GM12892 (cell line): ENCODE data around the gene MET.
"Not testable (repeated sequence)": the region's sequence is repeated elsewhere in the genome, so short reads cannot be mapped to it uniquely, and the experiment has no call there.

ENCODE experiments used
- DNase-seq: peaks from one replicate; pipeline ENCODE4 v3.0.0; 2011; ENCODE audit not compliant: insufficient read length
- FAIRE-seq: peaks from 2 replicates; lab custom pipeline; 2011; peaks lifted over from hg19 to GRCh38; lab: Jason Lieb, UNC
- POLR2A ChIP-seq: IDR thresholded peaks from 2 replicates; pipeline ENCODE4 v1.6.1; 2011; ENCODE audit warnings: low read depth, low read length, control low read depth
- POLR2AphosphoS5 ChIP-seq: IDR thresholded peaks from 2 replicates; pipeline ENCODE4 v1.6.1; 2011; ENCODE audit warnings: low read depth, low read length, control low read depth
- TAF1 ChIP-seq: IDR thresholded peaks from 2 replicates; pipeline ENCODE4 v1.6.1; 2011; ENCODE audit warnings: low read depth, mild to moderate bottlenecking, control low read depth, low read length, borderline replicate concordance

Gene MET

DNA sequence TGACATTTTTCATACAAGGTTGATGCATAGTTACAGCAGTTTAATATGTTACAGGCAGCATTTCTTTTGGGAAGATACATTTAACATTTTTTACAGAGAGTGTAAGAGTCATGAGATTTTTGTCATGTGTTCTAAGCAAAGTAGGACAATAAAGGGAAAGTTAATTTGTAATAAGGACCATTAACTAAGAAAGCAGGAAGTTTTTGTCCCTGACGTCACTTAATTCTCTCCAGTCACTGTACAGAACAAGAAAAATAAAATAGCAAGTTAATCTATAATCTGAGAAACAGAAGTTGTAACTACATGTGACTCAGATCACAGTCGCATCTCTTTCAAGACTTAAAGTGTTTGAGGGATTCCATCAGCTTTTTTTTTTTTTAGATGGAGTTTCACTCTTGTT, 140.9 kb downstream of the MET start:
- TF ChIP-seq POLR2A: no peak
- TF ChIP-seq POLR2AphosphoS5: no peak
- no peak for TF ChIP-seq TAF1
- no peak for FAIRE-seq
- no peak for DNase-seq

GRCh38 chr7:116813371-116813770, 141.4 kb downstream of the MET start:
- DNase-seq, FAIRE-seq: not testable (repeated sequence)

DNA sequence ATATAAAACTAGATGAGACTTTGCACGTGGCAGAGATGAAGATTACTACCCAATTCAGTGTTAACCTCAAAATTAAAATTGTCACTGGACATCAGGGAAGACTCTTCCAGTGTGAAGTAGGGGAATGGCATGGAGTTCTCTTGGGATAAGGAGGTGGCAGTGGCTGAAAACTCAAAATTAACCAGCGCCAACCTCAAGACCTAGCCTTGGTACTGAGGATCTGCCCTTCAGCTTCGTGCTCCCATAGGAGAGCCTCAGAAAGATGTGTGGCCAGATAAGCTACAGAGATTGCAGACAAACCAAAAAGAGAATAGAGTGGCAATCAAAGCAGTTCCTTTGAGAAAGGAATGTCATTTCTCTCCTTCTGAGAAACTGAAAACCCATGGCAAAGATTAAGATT, 143.0 kb downstream of the MET start:
- TF ChIP-seq TAF1: no peak
- TF ChIP-seq POLR2A: no peak
- TF ChIP-seq POLR2AphosphoS5: no peak
- DNase-seq (no peak), FAIRE-seq (no peak)

- FAIRE-seq: no peak
- no peak for DNase-seq
- TF ChIP-seq TAF1 (no peak), POLR2A (no peak), POLR2AphosphoS5 (no peak)
Measured at GRCh38 chr7:116820149-116820548, 148.2 kb downstream of the MET start.

- not testable (repeated sequence) for DNase-seq, FAIRE-seq
Measured at GRCh38 chr7:116821647-116822046, 149.7 kb downstream of the MET start.

DNA sequence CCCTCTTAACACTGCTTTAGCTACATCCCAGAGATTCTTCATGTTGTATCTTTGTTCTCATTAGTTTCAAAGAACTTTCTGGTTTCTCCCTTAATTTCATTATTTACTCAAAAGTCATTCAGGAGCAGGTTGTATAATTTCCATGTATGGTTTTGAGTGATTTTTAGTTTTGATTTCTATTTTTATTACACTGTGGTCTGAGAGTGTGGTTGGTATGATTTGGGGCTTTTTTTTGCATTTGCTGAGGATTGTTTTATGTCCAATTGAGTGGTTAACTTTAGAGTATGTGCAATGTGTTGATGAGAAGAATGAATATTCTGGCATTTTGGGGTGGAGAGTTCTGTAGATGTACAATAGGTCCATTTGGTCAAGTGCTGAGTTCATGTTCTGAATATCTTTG, 152.5 kb downstream of the MET start:
- no peak for TF ChIP-seq POLR2AphosphoS5
- no peak for TF ChIP-seq POLR2A
- no peak for TF ChIP-seq TAF1
- DNase-seq (no peak), FAIRE-seq (no peak)

GRCh38 chr7:116828281-116828680, 156.3 kb downstream of the MET start:
- TF ChIP-seq TAF1 (no peak), POLR2AphosphoS5 (no peak), POLR2A (no peak)
- FAIRE-seq (no peak), DNase-seq (no peak)

DNA sequence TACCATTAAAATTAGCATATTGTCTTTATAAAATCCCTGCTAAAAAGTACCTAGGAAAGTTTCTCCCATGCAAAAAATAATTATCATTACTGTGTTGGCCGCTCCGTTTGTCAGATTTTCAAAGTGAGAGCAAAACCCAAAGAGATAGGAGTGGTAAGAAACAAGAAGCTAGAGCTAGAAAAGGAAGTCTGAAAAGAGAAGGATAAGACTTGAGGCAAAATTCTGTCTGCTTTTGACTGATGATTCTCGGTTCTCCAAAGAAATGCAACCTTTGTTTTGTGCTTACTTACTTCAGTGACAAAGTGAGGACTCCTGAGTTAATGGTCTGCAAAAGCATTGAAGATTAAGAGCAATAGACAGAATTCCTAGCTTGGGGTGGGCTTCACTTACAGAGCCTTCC, 157.0 kb downstream of the MET start:
- FAIRE-seq (no peak), DNase-seq (no peak)
- TF ChIP-seq POLR2A (no peak), TAF1 (no peak), POLR2AphosphoS5 (no peak)

DNA sequence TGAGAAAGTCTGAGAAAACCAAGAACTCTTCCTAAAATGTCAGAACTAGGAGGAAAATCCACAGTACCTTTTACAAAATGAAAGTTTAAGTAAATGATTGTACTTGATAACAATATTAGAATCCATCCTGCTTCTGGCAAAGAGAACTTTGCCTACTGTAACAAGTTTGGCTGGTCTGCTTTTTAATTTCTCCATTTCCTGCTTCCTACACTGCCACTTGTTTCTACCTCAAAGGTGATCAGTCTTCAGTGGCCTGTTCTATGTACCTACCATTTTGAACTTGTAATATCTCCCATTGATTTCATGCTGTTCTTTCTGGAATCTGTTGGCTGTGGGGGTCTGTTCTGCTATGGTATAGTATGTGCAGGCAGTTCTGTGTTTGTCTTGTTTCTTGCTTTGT, 157.5 kb downstream of the MET start:
- TF ChIP-seq POLR2A (no peak), POLR2AphosphoS5 (no peak), TAF1 (no peak)
- no peak for DNase-seq
- no peak for FAIRE-seq

- DNase-seq: no peak
- FAIRE-seq: no peak
- TF ChIP-seq POLR2AphosphoS5 (no peak), POLR2A (no peak), TAF1 (no peak)
Measured at GRCh38 chr7:116832692-116833091, 160.7 kb downstream of the MET start.

GRCh38 chr7:116834815-116835504, 163.0 kb downstream of the MET start:
- DNase-seq: no peak
- FAIRE-seq: no peak
- no peak for TF ChIP-seq POLR2A
- no peak for TF ChIP-seq POLR2AphosphoS5
- no peak for TF ChIP-seq TAF1

DNA sequence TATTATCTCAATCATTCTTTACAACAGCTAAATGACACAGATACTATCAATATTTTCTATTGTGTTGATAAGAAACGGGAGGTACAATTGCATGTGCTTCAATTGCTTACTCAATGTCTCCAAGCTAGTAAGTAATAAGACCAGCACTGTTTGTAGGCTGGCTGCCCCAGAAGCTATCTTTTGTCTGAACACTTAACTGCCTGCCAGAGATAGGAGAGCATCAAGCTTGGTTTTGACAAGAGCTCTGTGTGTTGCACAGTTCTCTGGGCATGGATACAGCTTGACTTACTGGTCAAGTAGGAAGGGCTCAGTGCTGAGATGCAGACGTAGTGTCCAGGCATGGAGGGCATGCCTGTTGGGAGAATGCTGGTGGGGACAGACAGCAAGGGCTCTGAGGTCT, 164.1 kb downstream of the MET start:
- TF ChIP-seq TAF1 (no peak), POLR2A (no peak), POLR2AphosphoS5 (no peak)
- FAIRE-seq: no peak
- no peak for DNase-seq

- no peak for FAIRE-seq
Measured at GRCh38 chr7:116836911-116837310, 164.9 kb downstream of the MET start.

DNA sequence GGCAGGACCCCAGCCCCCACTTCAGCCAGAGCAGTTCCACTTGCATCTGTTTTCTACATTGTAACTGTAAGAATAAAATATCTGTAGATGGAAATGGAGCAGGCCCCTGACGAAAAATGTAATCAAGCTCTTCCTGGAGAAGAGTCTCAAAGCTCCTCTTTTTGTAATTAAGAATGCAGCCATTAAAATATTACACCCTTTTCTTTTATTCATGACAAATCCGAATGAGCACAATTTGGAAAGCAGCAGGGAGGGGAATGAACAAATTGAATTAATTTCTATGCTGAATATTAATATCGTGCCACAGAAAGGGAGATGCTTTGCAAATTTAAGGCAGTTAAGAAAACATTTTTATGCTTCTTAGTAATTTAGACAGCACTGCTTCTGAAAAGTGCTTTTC, 165.6 kb downstream of the MET start:
- FAIRE-seq: no peak
- TF ChIP-seq POLR2A: no peak
- no peak for TF ChIP-seq TAF1
- no peak for DNase-seq

More at GRCh38 chr7:116836911-116837310, 164.9 kb downstream of the MET start:
- TF ChIP-seq POLR2A (no peak), POLR2AphosphoS5 (no peak), TAF1 (no peak)
- DNase-seq: no peak
